GM18907 (cell line): ENCODE results near the gene TRAPPC14.
A peak's percentile ranks its signal among the peaks of the same experiment; 100 is the strongest.

Source experiments
- ATAC-seq: cut with Tn5 transposase; IDR thresholded peaks from one replicate; pipeline ENCODE4 v1.9.1; 2021; ENCODE audit warnings: mild to moderate bottlenecking, moderate library complexity; ENCODE audit not compliant: unreplicated experiment

TRAPPC14 gene

DNA sequence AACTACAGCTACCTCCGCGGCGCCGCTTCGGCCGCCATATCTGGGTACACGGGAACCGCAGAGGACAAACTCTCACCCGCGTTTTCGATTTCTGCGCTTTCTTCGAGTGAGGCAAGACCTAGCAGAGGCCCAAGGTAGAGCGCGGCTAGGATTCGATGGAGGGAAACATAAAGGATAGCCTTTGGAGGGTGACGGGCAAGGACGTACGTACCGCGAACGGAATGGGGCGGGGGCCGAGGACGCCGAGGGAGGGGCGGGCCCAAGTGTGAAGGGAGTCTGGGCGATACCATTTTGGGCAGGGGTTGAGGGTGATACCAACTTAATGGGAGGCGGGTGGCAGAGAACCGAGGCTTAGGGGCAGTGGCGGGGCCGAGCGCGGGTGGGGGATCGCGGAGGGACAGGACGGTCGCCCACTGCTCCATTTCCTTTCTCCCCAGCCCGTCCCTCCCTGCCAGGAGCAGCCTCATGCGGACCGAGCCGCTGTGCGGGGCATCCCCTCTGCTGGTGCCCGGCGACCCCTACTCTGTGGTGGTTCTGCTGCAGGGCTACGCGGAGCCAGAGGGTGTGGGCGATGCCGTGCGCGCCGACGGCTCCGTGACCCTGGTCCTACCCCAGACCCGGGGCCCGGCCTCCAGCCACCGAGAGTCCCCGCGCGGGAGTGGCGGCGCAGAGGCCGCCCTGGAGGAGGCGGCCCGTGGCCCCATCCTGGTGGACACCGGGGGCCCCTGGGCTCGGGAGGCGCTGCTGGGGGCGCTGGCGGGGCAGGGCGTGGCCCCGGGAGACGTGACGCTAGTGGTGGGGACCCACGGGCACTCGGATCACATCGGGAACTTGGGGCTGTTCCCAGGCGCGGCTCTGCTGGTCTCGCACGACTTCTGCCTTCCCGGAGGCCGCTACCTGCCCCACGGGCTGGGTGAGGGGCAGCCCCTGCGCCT, 31.3 kb downstream of the TRAPPC14 start, which contains the start of gene MBLAC1:
TSS of gene MBLAC1 (plus strand) at position 37 of the 935 bp plus-strand sequence. CDS start at position 466, 429 bp downstream.
- ATAC-seq = peak; percentile 69

DNA sequence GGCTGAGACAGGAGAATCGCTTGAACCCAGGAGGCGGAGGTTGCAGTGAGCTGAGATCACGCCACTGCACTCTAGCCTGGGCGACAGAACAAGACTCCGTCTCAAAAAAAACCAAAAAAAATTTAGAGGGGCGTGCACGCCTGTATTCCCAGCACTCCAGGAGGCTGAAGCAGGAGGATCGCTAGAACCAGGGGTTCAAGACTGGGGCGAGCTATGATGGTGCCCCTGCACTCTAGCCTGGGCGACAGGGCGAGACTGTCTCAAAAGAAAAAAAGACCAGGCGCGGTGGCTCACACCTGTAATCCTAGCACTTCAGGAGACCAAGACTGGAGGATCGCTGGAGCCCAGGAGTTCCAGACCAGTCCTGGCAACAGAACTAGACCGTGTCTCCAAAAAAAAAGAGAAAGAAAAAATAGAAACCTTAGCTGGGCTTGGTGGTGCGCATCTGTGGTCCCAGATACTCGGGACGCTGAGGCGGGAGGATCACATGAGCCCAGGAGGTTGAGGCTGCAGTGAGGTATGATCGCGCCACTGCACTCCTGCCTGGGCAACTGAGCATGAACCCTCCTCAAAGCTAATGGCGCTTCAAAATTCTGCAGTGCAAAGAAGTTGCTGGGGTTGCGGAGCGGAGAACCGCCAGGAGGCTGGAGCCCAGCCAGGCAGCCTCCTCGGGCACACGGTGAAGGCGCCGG, 32.1 kb downstream of the TRAPPC14 start:
- ATAC-seq = peak; percentile 28

DNA sequence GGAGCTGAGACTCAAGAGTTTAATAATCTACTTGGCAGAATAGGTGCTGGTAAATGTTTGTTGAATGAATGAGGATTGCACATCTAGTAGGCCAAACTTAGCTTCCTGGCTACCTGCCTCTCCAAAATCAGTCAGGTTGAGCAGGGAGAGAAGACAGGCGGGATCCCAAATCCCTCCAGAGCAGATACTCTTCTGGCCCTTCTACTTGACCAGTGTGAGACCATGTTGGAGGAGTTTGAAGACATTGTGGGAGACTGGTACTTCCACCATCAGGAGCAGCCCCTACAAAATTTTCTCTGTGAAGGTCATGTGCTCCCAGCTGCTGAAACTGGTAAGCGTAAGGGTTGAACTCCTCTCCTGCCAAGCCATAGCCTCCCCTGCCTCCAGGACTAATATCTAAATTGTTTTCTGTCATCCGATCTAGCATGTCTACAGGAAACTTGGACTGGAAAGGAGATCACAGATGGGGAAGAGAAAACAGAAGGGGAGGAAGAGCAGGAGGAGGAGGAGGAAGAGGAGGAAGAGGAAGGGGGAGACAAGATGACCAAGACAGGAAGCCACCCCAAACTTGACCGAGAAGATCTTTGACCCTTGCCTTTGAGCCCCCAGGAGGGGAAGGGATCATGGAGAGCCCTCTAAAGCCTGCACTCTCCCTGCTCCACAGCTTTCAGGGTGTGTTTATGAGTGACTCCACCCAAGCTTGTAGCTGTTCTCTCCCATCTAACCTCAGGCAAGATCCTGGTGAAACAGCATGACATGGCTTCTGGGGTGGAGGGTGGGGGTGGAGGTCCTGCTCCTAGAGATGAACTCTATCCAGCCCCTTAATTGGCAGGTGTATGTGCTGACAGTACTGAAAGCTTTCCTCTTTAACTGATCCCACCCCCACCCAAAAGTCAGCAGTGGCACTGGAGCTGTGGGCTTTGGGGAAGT, 34.0 kb downstream of the TRAPPC14 start:
- ATAC-seq = no peak

DNA sequence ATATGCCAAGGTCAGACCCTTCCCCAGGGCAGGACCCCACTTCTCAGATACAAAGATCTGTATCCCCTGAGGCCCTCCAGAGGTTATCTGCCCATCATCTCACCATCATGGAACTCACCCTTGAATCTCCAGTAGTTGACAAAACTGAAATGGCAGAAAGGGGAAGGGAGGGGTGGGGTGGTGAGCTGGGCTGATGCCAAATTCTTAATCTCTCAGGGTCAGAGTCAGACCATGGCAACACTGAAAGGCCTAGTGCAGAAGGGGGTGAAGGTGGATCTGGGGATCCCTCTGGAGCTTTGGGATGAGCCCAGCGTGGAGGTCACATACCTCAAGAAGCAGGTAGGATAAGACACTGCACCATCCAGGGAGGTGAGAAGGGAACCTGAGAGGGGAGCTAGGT, 36.0 kb downstream of the TRAPPC14 start:
- ATAC-seq = no peak

DNA sequence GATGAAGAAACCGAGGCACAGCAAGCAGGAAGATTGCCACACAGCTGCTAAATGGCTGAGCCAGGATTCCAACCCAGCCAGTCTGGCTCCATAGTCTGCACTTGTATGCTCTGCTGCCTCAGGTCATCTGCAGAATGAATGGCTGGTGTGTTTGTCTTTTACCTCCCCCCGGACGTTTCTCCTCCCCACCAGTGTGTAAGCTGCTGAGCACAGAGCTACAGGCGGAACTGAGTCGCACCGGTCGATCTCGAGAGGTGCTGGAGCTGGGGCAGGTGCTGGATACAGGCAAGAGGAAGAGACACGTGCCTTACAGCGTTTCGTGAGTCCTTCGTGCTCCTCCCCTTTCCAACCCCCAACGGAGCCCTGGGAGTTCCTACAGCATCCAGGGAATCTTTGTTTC, 36.5 kb downstream of the TRAPPC14 start:
- ATAC-seq = no peak

DNA sequence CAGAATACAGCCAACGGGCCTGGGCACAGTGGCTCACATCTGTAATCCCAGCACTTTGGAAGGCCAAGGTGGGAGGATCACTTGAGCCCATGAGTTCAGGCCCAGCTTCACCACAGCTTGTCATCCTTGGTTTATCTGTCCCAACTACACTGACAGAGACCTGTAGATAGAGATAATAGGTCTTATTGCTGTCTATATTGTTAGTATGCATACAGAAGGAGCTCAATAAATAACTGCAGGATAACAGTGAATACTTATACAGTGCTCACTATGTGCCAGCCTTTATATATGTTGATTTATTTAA, 37.8 kb downstream of the TRAPPC14 start:
- ATAC-seq = no peak

DNA sequence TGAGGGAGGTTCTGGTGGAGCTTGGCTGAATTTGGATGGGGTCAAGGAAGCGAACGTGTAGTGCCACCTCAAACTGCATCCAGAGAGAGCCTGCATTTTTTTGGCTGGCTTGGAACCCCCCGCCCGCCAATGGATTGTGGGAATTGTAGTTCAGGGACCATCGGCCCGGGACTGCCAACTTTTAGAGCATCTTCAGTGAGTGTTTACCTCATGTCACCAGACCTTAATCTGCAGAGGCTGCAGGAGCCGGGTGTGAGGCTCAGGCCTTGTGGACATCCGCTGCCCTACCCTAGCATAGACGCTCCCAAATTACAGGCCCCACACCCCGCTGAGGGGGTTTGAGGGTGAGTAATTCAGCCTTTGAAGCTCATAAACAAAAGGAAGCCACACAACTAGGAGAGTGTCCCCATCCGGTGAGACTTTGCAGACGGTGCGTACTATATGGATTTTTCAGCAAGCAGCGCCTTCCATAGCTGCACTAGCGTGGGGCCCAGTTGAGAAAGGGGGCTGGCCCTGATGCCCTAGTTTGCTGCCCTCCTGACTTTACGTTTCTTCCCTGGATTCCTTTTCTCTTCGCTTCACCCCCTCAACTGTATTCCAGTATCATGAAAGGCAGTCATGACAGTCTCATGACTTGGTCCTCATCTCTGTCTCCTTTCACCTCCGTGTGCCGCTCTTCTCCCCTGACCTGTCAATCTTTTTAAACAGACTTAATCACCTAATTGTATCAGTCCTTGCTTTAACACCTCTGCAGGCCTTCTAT, 38.4 kb downstream of the TRAPPC14 start:
- peak; percentile 33 for ATAC-seq

DNA sequence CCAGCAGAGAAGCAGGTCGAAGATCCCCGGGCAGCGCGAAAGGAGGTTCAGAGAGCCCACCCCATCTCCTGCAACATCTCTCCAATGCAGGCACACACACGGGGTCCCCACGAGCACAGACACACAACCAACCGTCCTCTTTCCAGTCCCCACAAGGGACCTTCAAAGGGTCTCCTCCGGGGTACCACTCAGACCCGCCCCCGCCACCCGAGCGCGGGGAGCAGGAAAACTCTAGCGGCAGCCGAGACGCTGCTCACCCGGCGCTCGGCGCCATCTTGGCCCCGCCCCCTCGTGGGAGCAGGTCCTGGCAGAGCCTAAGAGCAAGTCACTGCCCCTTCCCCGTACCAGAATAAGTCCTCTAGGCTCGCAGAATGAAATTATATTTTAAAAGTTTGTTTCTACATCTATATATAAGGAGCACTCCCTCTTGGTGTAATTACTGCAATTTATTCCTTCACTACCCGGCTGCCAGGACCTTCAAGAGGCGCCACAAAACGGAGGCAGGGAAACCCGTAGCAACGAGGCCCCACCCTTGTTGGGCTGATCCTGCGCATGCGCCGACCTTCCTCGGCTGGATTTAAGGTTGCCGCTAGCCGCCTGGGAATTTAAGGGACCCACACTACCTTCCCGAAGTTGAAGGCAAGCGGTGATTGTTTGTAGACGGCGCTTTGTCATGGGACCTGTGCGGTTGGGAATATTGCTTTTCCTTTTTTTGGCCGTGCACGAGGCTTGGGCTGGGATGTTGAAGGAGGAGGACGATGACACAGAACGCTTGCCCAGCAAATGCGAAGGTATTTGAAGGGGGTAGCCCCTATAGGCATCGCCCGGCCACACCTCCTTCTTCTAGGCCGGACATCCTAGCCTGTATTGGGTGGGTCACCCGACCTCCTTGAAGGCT, 39.2 kb downstream of the TRAPPC14 start, which contains the start of the genes CNPY4 and TAF6:
TSS of gene CNPY4 (plus strand) at position 563 of the 898 bp plus-strand sequence. CDS start at position 674, 111 bp downstream.
TSS of gene TAF6 (minus strand) at position 287 of the 898 bp plus-strand sequence. CDS start 5,149 bp downstream, outside the sequence.
- ATAC-seq = peak; percentile 72

DNA sequence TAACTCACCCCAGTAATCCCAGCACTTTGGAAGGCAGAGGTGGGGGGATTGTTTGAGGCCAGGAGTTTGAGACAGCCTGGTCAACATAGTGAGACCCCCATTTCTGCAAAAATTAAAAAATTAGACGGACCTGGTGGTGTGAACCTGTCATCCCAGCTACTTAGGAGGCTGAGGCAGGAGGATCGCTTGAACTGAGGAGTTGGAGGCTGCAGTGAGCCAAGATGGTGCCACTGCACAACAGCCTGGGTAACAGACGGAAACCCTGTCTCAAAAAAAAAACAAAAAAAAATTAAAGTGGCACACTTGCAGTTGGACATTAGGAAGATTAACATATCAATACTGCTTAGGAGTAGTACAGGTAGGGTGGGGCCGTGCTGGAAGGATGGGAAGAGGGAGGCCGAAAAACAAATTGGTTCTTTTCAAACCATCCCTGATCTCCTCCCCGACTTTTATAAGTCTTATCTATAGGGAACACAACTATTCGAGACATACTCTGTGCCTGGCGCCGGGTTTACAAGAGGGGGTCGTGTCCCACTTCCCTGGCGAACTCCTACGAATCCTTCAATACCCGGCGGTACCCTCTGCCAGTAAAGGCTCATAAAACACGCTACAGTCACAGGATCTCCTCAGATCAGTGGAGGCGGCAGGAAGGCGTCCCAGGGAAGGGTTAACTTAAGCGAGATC, 40.0 kb downstream of the TRAPPC14 start:
- ATAC-seq = no peak

DNA sequence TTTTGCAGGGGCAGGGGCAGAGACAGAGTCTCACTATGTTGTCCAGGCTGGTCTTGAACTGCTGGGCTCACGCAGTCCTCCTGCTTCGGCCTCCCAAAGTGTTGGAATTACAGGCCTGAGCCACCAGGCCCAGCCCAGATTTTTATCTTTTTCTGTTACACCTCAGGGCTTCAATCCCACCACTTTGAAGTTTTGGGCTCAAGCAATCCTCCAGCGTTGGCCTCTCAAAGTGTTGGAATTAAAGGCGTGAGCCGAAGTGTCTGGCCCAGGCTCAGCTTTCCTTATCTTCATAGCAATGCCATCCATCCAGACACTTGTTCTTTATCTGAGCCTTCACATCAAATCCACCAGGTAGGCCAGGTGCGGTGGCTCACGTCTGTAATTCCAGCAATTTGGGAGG, 43.5 kb downstream of the TRAPPC14 start:
- ATAC-seq = no peak

DNA sequence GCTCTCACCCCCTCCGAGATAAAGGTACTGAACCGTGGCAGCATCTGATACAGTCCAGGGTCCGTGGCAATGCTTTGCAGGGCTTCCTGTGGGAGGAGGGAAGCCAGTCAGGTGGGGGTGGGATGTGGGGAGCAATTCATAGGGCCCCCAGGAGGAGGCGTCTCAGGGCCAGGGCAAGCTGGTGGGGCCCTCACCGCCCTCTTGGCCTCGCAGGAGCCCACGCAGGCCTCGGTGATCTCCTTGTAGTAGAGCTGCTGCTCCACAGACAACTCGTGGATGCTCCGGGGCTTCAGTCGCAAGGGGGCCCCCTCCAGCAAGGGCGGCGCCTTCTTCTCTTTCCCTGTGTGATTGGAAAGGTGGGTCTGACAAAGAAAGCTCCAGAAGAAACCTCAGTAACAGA, 46.6 kb downstream of the TRAPPC14 start:
- ATAC-seq = no peak

DNA sequence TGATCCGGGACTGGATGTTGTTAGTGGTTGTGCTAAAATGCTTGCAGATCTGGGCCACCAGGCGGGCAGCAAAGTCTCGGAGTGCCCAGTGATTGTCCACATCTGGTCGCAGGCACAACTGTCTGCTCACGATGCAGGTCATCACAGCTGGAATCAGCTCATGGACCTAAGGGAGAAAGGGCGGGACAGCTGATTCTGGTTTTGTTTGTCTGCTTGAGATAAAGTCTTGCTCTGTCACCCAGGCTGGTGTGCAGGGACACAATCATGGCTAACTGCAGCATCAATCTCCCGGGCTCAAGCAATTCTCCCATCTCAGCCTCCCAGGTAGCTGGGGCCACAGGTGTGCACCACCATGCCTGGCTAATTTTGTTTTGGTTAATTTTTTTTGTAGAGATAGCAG, 47.4 kb downstream of the TRAPPC14 start:
- no peak for ATAC-seq

DNA sequence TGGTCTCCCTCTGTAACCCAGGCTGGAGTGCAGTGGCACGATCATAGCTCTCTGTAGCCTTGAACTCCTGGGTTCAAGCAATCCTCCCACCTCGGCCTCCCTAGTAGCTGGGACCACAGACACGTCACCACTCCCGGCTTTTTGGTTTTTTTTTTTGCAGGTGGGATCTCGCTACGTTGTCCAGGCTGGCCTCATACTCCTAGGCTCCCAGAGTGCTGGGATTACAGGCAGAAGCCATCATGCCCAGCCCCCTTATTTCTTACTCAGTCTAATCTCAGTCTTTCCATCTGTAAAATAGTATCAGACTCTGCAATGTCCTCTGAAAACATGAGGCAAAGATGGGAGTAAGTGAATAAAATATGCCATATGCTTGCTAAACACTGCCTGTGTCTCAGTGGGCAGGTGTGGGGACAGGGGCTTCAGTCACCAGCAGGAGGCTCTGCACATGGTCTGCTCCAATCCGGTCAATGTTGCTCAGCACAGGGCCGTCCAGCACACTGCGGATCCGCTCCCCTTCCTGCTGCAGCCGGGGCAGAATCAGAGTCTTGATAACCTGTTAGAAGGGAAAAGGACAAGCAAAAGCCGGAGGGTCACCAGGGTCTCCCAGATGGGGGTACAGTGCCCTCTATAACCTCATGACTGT, 48.9 kb downstream of the TRAPPC14 start:
- no peak for ATAC-seq

DNA sequence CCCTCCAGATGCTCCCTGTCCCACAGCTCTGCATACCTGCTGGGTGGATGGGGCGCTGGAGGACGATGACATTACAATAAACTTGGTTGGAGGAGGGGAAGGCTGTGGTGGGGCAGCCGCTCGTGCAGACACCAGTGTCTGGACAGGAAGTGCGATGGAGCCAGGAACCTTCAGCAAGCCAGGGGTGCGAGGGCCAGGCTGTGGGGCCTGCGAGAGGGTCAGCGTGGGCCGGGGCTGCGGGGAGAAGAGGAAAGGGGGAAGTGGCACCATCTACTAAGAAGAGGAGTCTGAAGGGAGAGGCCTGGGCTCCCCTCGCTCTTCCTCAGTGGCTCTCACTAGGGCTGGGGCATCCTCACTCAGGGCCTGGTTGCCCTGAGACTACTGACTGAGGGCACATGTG, 50.6 kb downstream of the TRAPPC14 start:
- ATAC-seq = no peak

DNA sequence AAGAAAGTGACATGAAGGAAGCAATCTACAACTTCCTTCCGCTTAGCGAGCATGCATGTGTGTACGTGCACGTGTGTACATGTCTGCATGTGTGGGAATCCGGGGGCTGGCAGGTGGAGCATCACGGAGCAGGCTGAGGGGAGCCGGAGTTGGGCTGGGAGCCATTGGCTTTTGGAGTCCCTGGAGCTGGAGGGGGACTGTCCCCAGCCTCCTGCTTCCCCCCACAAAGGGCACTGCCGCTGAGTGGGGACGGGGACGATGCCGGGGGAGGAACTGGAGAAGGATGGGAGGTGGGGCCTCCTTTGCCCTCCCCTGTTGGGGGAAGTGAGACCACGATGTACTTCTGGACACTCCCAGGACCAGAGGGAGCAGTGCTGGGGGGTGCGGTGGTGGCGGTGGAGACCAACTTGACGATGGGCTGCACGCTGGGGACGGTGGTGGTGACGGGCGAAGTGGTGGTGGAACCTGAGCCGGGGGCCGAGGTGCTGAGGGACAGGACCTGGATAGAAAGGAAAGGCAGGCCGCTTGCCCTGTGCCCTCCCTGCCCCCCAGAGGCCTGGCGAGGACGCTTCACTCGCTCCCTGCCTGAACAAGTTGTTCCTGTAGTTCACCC, 51.3 kb downstream of the TRAPPC14 start:
- no peak for ATAC-seq

DNA sequence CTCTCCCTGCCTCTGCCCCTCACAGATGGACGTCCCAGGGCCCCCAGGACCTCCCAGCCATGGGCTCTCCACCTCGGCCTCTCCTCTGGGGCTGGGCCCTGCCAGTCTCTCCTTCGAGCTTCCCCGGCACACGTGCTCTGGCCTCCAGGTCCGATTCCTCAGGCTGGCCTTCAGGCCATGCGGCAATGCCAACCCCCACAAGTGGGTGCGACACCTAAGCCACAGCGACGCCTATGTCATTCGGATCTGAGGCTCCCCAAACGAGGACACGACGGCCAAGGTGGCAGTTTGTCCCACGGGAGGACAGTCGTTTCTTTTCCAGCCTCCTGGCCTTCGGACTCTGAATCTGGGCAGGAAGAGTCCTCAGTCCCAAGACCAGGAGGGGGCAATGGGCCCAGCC, 51.9 kb downstream of the TRAPPC14 start:
- ATAC-seq = no peak

DNA sequence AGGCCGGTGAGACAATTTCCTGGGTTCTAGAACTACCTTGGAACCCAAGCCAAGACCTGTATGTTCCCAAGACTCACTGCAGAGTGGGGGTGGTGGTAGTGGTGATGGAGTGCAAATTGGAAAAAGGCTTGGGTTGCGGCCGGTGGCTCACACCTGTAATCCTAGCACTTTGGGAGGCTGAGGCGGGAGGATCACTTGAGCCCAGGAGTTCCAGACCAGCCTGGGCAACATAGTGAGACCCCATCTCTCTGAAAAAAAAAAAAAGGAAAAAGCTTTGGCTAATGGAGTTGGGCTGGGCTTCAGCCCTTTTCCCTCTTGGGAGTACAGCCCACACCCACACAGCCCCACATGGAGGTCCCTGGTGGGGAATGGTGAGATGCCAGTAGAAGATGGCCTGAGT, 53.0 kb downstream of the TRAPPC14 start:
- no peak for ATAC-seq
